ENCODE results near the gene EFCC1.
"Not testable (repeated sequence)": the region's sequence is repeated elsewhere in the genome, so short reads cannot be mapped to it uniquely, and the experiment has no call there.

Gene EFCC1

DNA sequence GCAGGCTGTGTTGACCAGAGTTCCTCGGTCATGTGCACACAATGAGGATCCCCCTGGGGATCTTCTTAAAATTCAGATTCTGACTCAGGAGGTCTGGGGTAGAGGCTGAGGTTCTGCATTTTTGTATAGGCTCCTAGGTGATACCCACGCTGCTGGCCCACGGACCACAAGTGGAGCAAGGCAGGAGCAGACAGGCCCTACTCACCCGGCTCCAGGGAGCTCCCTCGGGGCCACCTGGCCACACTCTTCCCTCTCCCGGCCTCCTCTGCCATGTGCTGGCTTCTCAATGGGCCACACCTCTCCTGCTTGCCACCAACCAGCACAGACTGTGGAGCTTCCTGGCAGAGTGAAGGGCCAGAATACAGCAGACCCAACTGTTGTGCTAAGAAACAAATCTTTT, 83.4 kb downstream of the EFCC1 start:
- Histone ChIP-seq H3K4me3 (replicated peaks; ENCODE audit: low read depth, low read length) (no peak overlapping the region), H3K36me3 (ENCODE audit: control insufficient read depth, insufficient read depth, low read length) (no peaks in the 10 kb centered on the region), H3K27me3 (replicated peaks; ENCODE audit: control insufficient read depth, insufficient read depth, low read length) (no peaks in the 10 kb centered on the region)
- DNase-seq (ENCODE audit: extremely low read depth, insufficient read length), result no peak
- TF ChIP-seq, protein P1, sequence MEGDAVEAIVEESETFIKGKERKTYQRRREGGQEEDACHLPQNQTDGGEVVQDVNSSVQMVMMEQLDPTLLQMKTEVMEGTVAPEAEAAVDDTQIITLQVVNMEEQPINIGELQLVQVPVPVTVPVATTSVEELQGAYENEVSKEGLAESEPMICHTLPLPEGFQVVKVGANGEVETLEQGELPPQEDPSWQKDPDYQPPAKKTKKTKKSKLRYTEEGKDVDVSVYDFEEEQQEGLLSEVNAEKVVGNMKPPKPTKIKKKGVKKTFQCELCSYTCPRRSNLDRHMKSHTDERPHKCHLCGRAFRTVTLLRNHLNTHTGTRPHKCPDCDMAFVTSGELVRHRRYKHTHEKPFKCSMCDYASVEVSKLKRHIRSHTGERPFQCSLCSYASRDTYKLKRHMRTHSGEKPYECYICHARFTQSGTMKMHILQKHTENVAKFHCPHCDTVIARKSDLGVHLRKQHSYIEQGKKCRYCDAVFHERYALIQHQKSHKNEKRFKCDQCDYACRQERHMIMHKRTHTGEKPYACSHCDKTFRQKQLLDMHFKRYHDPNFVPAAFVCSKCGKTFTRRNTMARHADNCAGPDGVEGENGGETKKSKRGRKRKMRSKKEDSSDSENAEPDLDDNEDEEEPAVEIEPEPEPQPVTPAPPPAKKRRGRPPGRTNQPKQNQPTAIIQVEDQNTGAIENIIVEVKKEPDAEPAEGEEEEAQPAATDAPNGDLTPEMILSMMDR (IDR thresholded peaks at IDR 0.05; ENCODE audit: insufficient read depth, low read length, poor library complexity, severe bottlenecking), result no peak

DNA sequence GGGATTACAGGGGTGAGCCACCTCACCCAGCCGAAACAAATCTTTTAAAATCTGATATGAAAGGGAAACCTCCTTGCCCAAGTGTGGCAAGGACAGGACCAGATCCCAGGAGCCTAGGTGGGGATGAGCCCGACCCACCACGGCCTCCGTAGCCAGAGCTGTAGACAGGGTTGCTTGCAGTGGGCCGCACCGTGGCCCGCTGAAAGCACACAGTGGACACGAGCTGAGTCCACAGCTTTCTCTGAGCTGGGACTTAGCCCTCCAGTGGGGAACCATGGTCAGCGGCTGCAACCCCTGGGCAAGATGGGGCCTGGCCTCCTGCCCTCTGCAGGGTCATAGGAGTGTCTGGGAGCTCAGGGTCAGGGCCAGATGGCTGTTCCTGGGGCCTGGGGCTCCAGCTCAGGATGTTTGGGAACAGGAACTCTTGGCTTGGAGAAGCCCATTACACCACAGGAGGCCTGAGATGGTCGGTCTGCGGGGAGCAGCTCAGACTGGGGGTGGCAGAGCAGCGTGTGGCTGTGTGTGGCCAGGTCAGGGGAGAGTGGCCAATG, 84.1 kb downstream of the EFCC1 start:
- no peak for DNase-seq (ENCODE audit: extremely low read depth, insufficient read length)
- Histone ChIP-seq H3K36me3 (ENCODE audit: control insufficient read depth, insufficient read depth, low read length) (no peaks in the 10 kb centered on the region), H3K27me3 (replicated peaks; ENCODE audit: control insufficient read depth, insufficient read depth, low read length) (no peaks in the 10 kb centered on the region), H3K4me3 (replicated peaks; ENCODE audit: low read depth, low read length) (no peak overlapping the region)
- TF ChIP-seq, protein P1 (IDR thresholded peaks at IDR 0.05; ENCODE audit: insufficient read depth, low read length, poor library complexity, severe bottlenecking), result no peak

DNA sequence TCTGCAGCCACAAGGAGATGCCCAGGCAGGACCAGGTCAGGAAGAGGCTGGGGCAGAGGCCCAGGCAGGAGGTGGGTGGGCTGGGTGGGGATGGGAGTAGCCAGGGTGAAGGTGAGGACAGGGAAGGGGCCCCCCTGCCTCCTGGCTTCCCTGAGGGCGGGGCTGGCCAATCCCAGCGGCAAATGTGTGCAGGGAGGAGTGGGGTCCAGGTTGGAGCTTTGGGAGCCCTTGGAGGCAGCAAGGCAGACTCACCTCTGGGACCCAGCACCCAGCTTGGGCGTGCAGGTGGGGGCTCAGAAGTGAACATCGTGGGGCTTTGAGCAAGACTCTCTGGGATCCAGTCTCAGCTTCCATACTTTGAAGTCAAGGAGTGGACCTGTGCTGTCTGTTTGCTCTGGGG, 84.7 kb downstream of the EFCC1 start:
- no peaks in the 10 kb centered on the region for H3K27me3 ChIP-seq (replicated peaks; ENCODE audit: control insufficient read depth, insufficient read depth, low read length)
- H3K36me3 ChIP-seq (ENCODE audit: control insufficient read depth, insufficient read depth, low read length), result no peaks in the 10 kb centered on the region
- no peak overlapping the region for H3K4me3 ChIP-seq (replicated peaks; ENCODE audit: low read depth, low read length)
- TF ChIP-seq, protein P1 (IDR thresholded peaks at IDR 0.05; ENCODE audit: insufficient read depth, low read length, poor library complexity, severe bottlenecking), result no peak
- DNase-seq (ENCODE audit: extremely low read depth, insufficient read length), result no peak

DNA sequence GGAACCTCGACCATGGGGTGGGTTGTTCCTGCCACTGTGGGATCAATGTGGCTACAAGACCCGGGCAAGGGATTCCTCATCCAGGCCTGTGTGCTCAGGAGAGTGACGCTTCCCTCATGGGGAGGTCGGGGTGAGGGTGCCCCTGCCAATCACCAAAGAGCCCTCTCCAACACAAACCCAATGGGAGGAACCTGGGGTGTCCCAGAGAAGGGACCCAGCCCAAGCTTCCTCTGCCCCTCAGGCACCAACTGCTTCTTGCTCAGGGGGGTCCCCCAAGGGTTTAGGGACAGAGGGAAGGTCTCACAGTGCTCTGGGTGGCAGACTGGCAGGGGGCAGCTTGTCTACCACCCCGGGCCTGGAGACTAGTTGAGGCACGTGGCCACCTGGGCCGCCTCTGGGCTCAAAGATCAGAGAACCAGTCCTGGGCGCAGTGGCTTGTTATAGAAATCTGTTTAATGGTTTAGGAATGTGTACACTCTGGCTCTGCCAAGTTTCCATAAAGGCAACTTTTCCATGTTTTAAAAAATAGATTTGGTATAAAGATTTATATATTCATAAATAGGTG, 86.1 kb downstream of the EFCC1 start:
- DNase-seq (ENCODE audit: extremely low read depth, insufficient read length), result no peak
- no peak overlapping the region for H3K4me3 ChIP-seq (replicated peaks; ENCODE audit: low read depth, low read length)
- H3K36me3 ChIP-seq (ENCODE audit: control insufficient read depth, insufficient read depth, low read length), result peaks cover 3% of the 10 kb centered on the region; the same call in 1 of the 2 replicates
- H3K27me3 ChIP-seq (replicated peaks; ENCODE audit: control insufficient read depth, insufficient read depth, low read length), result no peaks in the 10 kb centered on the region
- TF ChIP-seq, protein P1 (IDR thresholded peaks at IDR 0.05; ENCODE audit: insufficient read depth, low read length, poor library complexity, severe bottlenecking), result no peak

DNA sequence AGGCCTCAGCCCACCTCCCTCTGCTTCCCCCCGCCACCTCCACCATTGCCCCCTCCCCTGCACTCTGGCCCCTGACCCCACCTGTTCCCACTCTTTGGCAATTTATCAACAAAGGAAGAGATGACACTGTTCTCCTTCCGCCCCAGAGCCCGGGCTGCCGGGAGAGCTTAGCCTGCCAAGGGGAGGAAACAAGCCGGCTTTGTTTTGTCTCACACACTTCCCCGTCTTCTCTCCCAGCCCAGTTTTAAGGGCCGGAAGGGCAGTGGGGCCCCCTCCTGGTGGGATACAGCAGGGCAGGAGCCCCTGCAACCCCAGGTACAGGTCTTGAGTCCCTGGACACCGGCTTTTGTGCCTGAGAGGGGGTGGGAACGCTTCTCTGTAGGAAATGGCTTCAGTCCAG, 86.8 kb downstream of the EFCC1 start:
- not testable (repeated sequence) for H3K36me3 ChIP-seq (ENCODE audit: control insufficient read depth, insufficient read depth, low read length); H3K27me3 ChIP-seq (replicated peaks; ENCODE audit: control insufficient read depth, insufficient read depth, low read length); DNase-seq (ENCODE audit: extremely low read depth, insufficient read length); H3K4me3 ChIP-seq (replicated peaks; ENCODE audit: low read depth, low read length)

DNA sequence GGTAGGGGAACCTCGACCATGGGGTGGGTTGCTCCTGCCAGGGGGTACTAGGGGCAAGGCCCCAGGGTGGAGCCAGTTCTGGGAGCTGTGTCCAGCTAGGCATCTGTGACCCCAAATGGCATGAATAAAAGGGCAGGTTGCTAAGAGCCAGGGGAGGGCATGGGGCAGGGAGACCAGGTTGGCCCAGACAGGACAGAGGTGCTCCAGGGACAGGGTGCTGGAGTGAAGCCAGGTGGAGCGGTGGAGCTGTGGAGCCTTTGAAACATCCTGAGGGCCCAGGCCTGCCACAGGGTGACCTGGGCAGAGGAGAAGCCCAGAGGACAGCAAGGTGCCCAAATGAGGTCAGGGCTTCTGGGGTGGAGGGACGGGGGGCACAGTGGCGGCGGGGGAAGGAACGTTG, 87.2 kb downstream of the EFCC1 start:
- not testable (repeated sequence) for H3K4me3 ChIP-seq (replicated peaks; ENCODE audit: low read depth, low read length); H3K27me3 ChIP-seq (replicated peaks; ENCODE audit: control insufficient read depth, insufficient read depth, low read length); DNase-seq (ENCODE audit: extremely low read depth, insufficient read length); H3K36me3 ChIP-seq (ENCODE audit: control insufficient read depth, insufficient read depth, low read length)

All from GM06990 (cell line).